Left cardiac atrium (tissue), 4 donors: ENCODE measurements around the gene MRPL28. TPM values are rescaled to one million over a fixed set of nuclear protein-coding genes. Genes with fewer than 3 reads are reported as not detected.
"Not testable (repeated sequence)": the region's sequence is repeated elsewhere in the genome, so short reads cannot be mapped to it uniquely, and the experiment has no call there.

Source experiments
- ATAC-seq, 2 donors: fragments of 200-7000 bp; cut with Tn5 transposase; one replicate each; pipeline ENCODE4 v1.9.1; 2020; ENCODE audit warnings: mild to moderate bottlenecking in 2 of 2, moderate library complexity in 2 of 2
- DNase-seq: peaks from one replicate; pipeline ENCODE4 v3.0.0-alpha.2; 2020
- intact Hi-C, 2 donors: fragments of 100-400 bp; cut with DNase I; formaldehyde crosslinking; loops; one replicate each; pipeline versions ENCODE4 v1.14.1 to v1.15.1; 2022 to 2023
- total RNA-seq, 2 donors: library from RNA; stranded (reverse); fragmentation: NEBNext Ultra II Directional; extraction: Animal tissue kit (Norgen Biotek cat#: 25700); gene quantifications; one replicate each; pipeline ENCODE4 v1.2.1, GENCODE V29; 2021
- donor health status: DM: no; HTN: yes; CAD: no.
- donor health status: DM: no; HTN: yes; CAD: no; lungs with severe emphysema.
- donor health status: DM: yes; HTN: yes; CAD: no.
- donor health status: Dilated cardiomyopathy.

MRPL28 gene
- total RNA-seq, 2 donors from 2014 or later: 63.2 to 63.4 TPM

GRCh38 chr16:396199-396598 lies 25.9 kb upstream of the MRPL28 start:
- DNase-seq: no peak
- ATAC-seq: no peak
- intact Hi-C loops: no loop called here

- intact Hi-C loops: no loop called here
- DNase-seq (no peak), ATAC-seq (no peak)
Measured at GRCh38 chr16:392450-393030, 22.2 kb upstream of the MRPL28 start.

- ATAC-seq (peak; percentile 46 to 56), DNase-seq (peak; percentile 56)
- intact Hi-C loops: no loop called here
Measured at GRCh38 chr16:391885-392335, 21.6 kb upstream of the MRPL28 start.

- intact Hi-C loops: no loop called here
- DNase-seq (no peak), ATAC-seq (no peak)
Measured at GRCh38 chr16:389352-389751, 19.0 kb upstream of the MRPL28 start.

- DNase-seq, intact Hi-C loops: not testable (repeated sequence)
- ATAC-seq: peak; percentile 15 to 55
Measured at GRCh38 chr16:387761-388666, 17.7 kb upstream of the MRPL28 start.

- intact Hi-C loops: no loop called here
- DNase-seq: no peak
- ATAC-seq: no peak
Measured at GRCh38 chr16:386641-387156, 16.4 kb upstream of the MRPL28 start.

- no peak for ATAC-seq
- no peak for DNase-seq
- intact Hi-C loops: no loop called here
Measured at GRCh38 chr16:383326-384051, 13.2 kb upstream of the MRPL28 start.

- ATAC-seq: peak; percentile 61 to 79
- intact Hi-C loops: no loop called here
- peak; percentile 66 for DNase-seq
Measured at GRCh38 chr16:381789-382717, 11.7 kb upstream of the MRPL28 start, which contains the start of gene PGAP6. Gene PGAP6, minus strand, starts transcription at chr16:381978. Its CDS starts 157 bp downstream, at chr16:381821.

GRCh38 chr16:381012-381788 lies 10.9 kb upstream of the MRPL28 start:
- intact Hi-C loops: no loop called here
- ATAC-seq (peak; percentile 35 to 45), DNase-seq (no peak)

GRCh38 chr16:380762-381011 lies 10.3 kb upstream of the MRPL28 start:
- intact Hi-C loops: no loop called here
- peak; percentile 29 to 32 for ATAC-seq
- DNase-seq: no peak

- DNase-seq: no peak
- ATAC-seq: no peak
- intact Hi-C loops: no loop called here
Measured at GRCh38 chr16:379961-380761, 9.8 kb upstream of the MRPL28 start.

GRCh38 chr16:379183-379960 lies 9.0 kb upstream of the MRPL28 start:
- ATAC-seq (no peak), DNase-seq (no peak)
- intact Hi-C loops: no loop called here

GRCh38 chr16:378821-379182 lies 8.5 kb upstream of the MRPL28 start:
- no peak for ATAC-seq
- intact Hi-C loops: no loop called here
- no peak for DNase-seq

GRCh38 chr16:378113-378820 lies 7.9 kb upstream of the MRPL28 start:
- intact Hi-C loops, ATAC-seq, DNase-seq: not testable (repeated sequence)

- DNase-seq (no peak), ATAC-seq (no peak)
- intact Hi-C loops: no loop called here
Measured at GRCh38 chr16:377419-377951, 7.1 kb upstream of the MRPL28 start.
